Forelimb muscle (tissue), 1 donor: Measurements from ENCODE around the gene HNRNPF. TPM values are rescaled to one million over a fixed set of nuclear protein-coding genes. Genes with fewer than 3 reads are reported as not detected.

Experiments
- DNase-seq: peaks from one replicate; pipeline ENCODE4 v3.0.0-alpha.2; 2013; ENCODE audit warnings: low read depth
- polyA plus RNA-seq: library from polyadenylated mRNA; unstranded; fragments of 120-200 nt; gene quantifications from one replicate; pipeline ENCODE4 v1.2.1, GENCODE V29; 2013; ENCODE audit not compliant: insufficient read length

Gene HNRNPF
- polyA plus RNA-seq, 1 donor = 100.0 TPM

- no peak for DNase-seq
These were observed 32.1 kb downstream of the HNRNPF start for GRCh38 chr10:43376828-43377423.

- DNase-seq = no peak
These were observed 32.8 kb downstream of the HNRNPF start for GRCh38 chr10:43376046-43376635.

GRCh38 chr10:43375401-43376020, 33.5 kb downstream of the HNRNPF start:
- no peak for DNase-seq

- no peak for DNase-seq
These were observed 34.8 kb downstream of the HNRNPF start for GRCh38 chr10:43374194-43374593.

- no peak for DNase-seq
These were observed 35.5 kb downstream of the HNRNPF start for GRCh38 chr10:43373461-43373860.

GRCh38 chr10:43372765-43373361, 36.1 kb downstream of the HNRNPF start:
- DNase-seq = no peak

GRCh38 chr10:43371418-43371817, 37.6 kb downstream of the HNRNPF start, which contains the start of gene FXYD4:
Gene FXYD4 (plus strand): TSS chr10:43371636. CDS start chr10:43373747, 2,111 bp downstream.
- DNase-seq = no peak

GRCh38 chr10:43370671-43371215, 38.2 kb downstream of the HNRNPF start:
- DNase-seq = no peak

GRCh38 chr10:43369921-43370320, 39.1 kb downstream of the HNRNPF start:
- DNase-seq = no peak

GRCh38 chr10:43365001-43365400, 44.0 kb downstream of the HNRNPF start:
- no peak for DNase-seq

GRCh38 chr10:43362191-43362839, 46.7 kb downstream of the HNRNPF start:
- peak; percentile 63 for DNase-seq

GRCh38 chr10:43361547-43362190, 47.3 kb downstream of the HNRNPF start:
- no peak for DNase-seq

- DNase-seq = no peak
These were observed 48.9 kb downstream of the HNRNPF start for GRCh38 chr10:43360086-43360485.

GRCh38 chr10:43355749-43356371, 53.1 kb downstream of the HNRNPF start:
- DNase-seq = no peak

- no peak for DNase-seq
These were observed 54.1 kb downstream of the HNRNPF start for GRCh38 chr10:43354879-43355380.

GRCh38 chr10:43354330-43354635, 54.7 kb downstream of the HNRNPF start:
- no peak for DNase-seq

- no peak for DNase-seq
These were observed 55.3 kb downstream of the HNRNPF start for GRCh38 chr10:43353495-43354329.

- DNase-seq = no peak
These were observed 56.0 kb downstream of the HNRNPF start for GRCh38 chr10:43352951-43353350.

- no peak for DNase-seq
These were observed 57.7 kb downstream of the HNRNPF start for GRCh38 chr10:43351301-43351700.

GRCh38 chr10:43350686-43351085, 58.3 kb downstream of the HNRNPF start:
- DNase-seq = no peak
